22Rv1 (cell line): ENCODE measurements around the gene MFF.
"Not testable (repeated sequence)": the region's sequence is repeated elsewhere in the genome, so short reads cannot be mapped to it uniquely, and the experiment has no call there.

ENCODE experiments used
- CTCF ChIP-seq: fragments of 450-650 bp; IDR thresholded peaks from 2 replicates; pipeline ENCODE4 v1.5.1; 2017; ENCODE audit warnings: mild to moderate bottlenecking
- ZFX ChIP-seq: fragments of 450-650 bp; IDR thresholded peaks from 2 replicates; pipeline ENCODE4 v1.6.1; 2017; ENCODE audit warnings: antibody characterized with exemption, borderline replicate concordance

GRCh38 chr2:227364585-227365263 lies 39.7 kb downstream of the MFF start:
- TF ChIP-seq CTCF, ZFX: not testable (repeated sequence)
